IPS-18a (cell line): ENCODE results near the gene CHTF18.
"Not testable (repeated sequence)": the region's sequence is repeated elsewhere in the genome, so short reads cannot be mapped to it uniquely, and the experiment has no call there.

Experiments
- H3K27ac ChIP-seq: one replicate; pipeline ENCODE4 v1.5.1; 2013; ENCODE audit warnings: low read length
- H3K27me3 ChIP-seq: one replicate; pipeline ENCODE4 v1.6.1; 2013; ENCODE audit warnings: mild to moderate bottlenecking, low read length; ENCODE audit not compliant: control insufficient read depth, insufficient read depth
- H3K36me3 ChIP-seq: one replicate; pipeline ENCODE4 v1.6.1; 2013; ENCODE audit warnings: low read depth, low read length; ENCODE audit not compliant: control insufficient read depth
- H3K4me1 ChIP-seq: one replicate; pipeline ENCODE4 v1.6.1; 2013; ENCODE audit warnings: low read depth, low read length; ENCODE audit not compliant: control insufficient read depth
- H3K4me3 ChIP-seq: one replicate; pipeline ENCODE4 v1.5.1; 2013; ENCODE audit warnings: low read length
- H3K9ac ChIP-seq: one replicate; pipeline ENCODE4 v1.6.1; 2013; ENCODE audit warnings: mild to moderate bottlenecking, low read length, moderate library complexity
- H3K9me3 ChIP-seq: one replicate; pipeline ENCODE4 v1.6.1; 2013; ENCODE audit warnings: low read depth, low read length; ENCODE audit not compliant: control insufficient read depth

Gene CHTF18

DNA sequence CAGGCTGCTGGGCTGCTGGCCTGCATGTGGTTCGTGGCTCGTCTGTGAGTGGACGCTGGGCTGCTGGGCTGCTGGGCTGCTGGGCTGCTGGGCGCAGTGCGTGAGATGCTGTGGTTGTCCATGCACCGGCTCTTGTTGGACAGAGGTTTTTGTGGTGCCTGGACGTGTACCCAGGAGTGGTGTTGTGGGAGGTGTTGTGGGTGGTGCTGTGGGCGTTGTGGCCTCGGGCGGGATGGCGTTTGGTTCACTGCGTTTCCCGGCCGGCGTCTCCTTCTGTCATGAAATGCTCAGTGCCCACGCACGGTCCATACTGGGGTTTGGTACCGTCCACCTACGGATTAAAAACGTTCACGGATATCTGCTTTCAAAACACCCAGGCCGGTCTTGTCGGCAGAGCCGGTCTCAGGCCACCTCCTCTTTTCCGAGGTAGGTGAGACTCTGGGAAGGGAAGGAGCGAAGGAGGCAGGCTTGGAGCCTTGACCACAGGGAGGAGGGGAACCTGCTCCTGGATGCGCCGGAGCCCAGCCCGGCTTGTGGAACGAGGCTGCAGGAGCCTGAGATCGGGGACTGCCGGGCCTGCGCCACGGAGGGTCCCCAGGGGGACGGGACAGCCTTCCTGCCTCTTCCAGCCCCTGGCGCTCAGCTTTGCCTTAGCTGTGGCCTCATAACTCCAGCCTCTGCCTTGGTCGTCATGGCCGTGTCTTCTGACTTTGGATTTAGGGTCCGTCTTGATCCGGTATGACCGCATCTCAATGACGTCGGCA is 41.9 kb downstream of the CHTF18 start:
- Histone ChIP-seq H3K9me3 (no peaks in the 10 kb centered on the region), H3K36me3 (no peaks in the 10 kb centered on the region), H3K9ac (no peak overlapping the region), H3K4me1 (no peaks in the 10 kb centered on the region), H3K27ac (no peak overlapping the region), H3K27me3 (no peaks in the 10 kb centered on the region), H3K4me3 (no peak overlapping the region)

GRCh38 chr16:830871-831570 is 42.6 kb downstream of the CHTF18 start:
- peaks cover 3% of the 10 kb centered on the region for H3K9me3 ChIP-seq
- no peak overlapping the region for H3K27ac ChIP-seq
- no peak overlapping the region for H3K9ac ChIP-seq
- no peaks in the 10 kb centered on the region for H3K4me1 ChIP-seq
- no peak overlapping the region for H3K4me3 ChIP-seq
- H3K36me3 ChIP-seq, result no peaks in the 10 kb centered on the region
- no peaks in the 10 kb centered on the region for H3K27me3 ChIP-seq

GRCh38 chr16:831571-832413 is 43.4 kb downstream of the CHTF18 start:
- Histone ChIP-seq H3K27me3 (no peaks in the 10 kb centered on the region), H3K4me1 (no peaks in the 10 kb centered on the region), H3K4me3 (no peak overlapping the region), H3K27ac (no peak overlapping the region), H3K9ac (no peak overlapping the region), H3K36me3 (no peaks in the 10 kb centered on the region), H3K9me3 (peaks cover 10% of the 10 kb centered on the region)

- Histone ChIP-seq H3K27me3 (no peaks in the 10 kb centered on the region), H3K27ac (no peak overlapping the region)
Measured at GRCh38 chr16:832652-833336, 44.4 kb downstream of the CHTF18 start.

DNA sequence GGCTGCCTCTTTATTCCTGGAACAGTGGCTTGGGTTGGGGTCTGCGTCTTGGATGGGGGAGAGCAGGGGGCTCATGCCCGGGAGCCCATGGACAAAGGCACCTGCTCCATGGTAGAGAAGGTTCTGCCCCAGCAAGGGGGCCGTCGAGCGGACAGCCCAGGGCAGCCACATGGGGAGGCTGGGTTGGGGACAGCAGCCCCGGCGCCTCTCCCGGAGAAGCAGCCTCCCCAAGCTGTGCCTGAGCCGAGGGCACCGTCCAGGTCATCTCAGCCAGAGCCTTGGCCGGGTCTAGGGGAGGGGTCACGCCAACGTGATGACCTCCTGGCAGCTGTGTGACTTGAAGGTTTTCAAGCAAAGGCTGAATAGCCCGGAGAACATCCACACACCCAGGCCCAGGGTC is 45.0 kb downstream of the CHTF18 start:
- no peak overlapping the region for H3K4me3 ChIP-seq
- no peaks in the 10 kb centered on the region for H3K36me3 ChIP-seq
- H3K9me3 ChIP-seq, result peaks cover 13% of the 10 kb centered on the region
- no peak overlapping the region for H3K9ac ChIP-seq
- no peak overlapping the region for H3K27ac ChIP-seq
- H3K4me1 ChIP-seq, result no peaks in the 10 kb centered on the region
- H3K27me3 ChIP-seq, result no peaks in the 10 kb centered on the region

More at GRCh38 chr16:832652-833336, 44.4 kb downstream of the CHTF18 start:
- peaks cover 13% of the 10 kb centered on the region for H3K9me3 ChIP-seq
- H3K4me1 ChIP-seq, result no peaks in the 10 kb centered on the region
- no peaks in the 10 kb centered on the region for H3K36me3 ChIP-seq
- H3K4me3 ChIP-seq, result no peak overlapping the region
- no peak overlapping the region for H3K9ac ChIP-seq

- no peaks in the 10 kb centered on the region for H3K36me3 ChIP-seq
- no peak overlapping the region for H3K4me3 ChIP-seq
- peaks cover 13% of the 10 kb centered on the region for H3K9me3 ChIP-seq
- H3K27ac ChIP-seq, result no peak overlapping the region
- no peaks in the 10 kb centered on the region for H3K27me3 ChIP-seq
- H3K4me1 ChIP-seq, result no peaks in the 10 kb centered on the region
- no peak overlapping the region for H3K9ac ChIP-seq
Measured at GRCh38 chr16:835373-835772, 47.0 kb downstream of the CHTF18 start.

DNA sequence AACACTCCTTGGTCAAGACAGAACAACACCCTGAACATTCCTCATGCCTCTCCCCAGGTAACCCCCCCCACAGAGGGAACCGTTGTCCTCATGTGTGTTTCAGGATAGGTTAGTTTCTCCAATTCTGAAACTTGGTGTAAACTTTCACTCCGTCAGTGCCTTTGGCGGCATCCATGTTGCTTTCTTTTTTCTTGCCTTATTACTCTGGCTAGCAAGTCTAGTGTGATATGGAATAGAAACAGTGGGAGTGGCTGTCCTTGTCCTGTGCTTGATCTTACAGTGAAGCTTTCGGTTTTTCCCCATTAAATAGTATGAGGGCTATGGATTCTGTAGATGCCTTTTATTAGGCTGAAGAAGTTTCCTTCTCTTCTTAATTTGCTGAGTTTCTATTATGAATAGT is 47.8 kb downstream of the CHTF18 start:
- Histone ChIP-seq H3K27me3 (no peaks in the 10 kb centered on the region), H3K9me3 (peaks cover 13% of the 10 kb centered on the region), H3K36me3 (no peaks in the 10 kb centered on the region), H3K27ac (no peak overlapping the region), H3K4me3 (no peak overlapping the region), H3K4me1 (no peaks in the 10 kb centered on the region), H3K9ac (no peak overlapping the region)

DNA sequence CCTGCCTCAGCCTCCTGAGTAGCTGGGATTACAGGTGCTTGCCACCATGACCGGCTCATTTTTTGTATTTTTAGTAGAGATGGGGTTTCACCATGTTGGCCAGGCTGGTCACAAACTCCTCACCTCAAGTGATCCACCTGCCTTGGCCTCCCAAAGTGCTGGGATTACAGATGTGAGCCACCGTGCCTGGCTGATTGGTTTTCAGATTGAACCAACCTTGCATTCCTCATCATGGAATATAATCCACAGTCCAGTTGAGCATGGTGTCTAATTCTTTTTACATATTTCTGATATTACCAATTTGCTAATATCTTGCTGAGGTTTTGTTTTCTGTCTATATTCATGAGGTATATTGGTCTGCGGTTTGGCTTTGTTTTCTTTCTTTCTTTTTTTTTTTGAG is 48.4 kb downstream of the CHTF18 start:
- not testable (repeated sequence) for H3K4me1 ChIP-seq, H3K9ac ChIP-seq, H3K27me3 ChIP-seq, H3K4me3 ChIP-seq, H3K36me3 ChIP-seq, H3K27ac ChIP-seq
- H3K9me3 ChIP-seq, result peaks cover 13% of the 10 kb centered on the region

DNA sequence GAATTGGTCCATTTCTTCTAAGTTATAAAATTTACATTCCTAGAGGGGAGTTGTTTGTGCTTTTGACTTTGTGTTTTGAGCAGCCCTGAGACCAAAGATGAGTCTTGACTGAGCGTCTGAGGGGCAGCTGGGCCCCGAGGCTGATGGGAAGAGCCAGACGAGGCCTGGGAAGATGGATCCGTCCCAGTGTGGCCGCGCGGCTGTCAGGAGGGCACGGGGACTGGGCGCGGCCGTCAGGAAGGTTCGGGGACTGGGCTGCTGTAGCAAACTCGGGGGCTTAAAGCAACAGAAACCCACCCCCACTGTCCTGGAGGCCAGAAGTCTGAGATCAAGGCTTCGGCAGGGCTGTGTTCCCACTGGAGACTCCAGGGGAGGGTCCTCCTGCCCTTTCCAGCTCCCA is 50.3 kb downstream of the CHTF18 start:
- H3K4me3 ChIP-seq, result no peak overlapping the region
- no peaks in the 10 kb centered on the region for H3K27me3 ChIP-seq
- H3K36me3 ChIP-seq, result no peaks in the 10 kb centered on the region
- H3K27ac ChIP-seq, result no peak overlapping the region
- H3K9ac ChIP-seq, result no peak overlapping the region
- no peaks in the 10 kb centered on the region for H3K4me1 ChIP-seq
- H3K9me3 ChIP-seq, result peaks cover 13% of the 10 kb centered on the region

- H3K4me1 ChIP-seq, result no peaks in the 10 kb centered on the region
- no peak overlapping the region for H3K27ac ChIP-seq
- peaks cover 13% of the 10 kb centered on the region for H3K9me3 ChIP-seq
- H3K4me3 ChIP-seq, result no peak overlapping the region
- no peaks in the 10 kb centered on the region for H3K27me3 ChIP-seq
- no peaks in the 10 kb centered on the region for H3K36me3 ChIP-seq
- no peak overlapping the region for H3K9ac ChIP-seq
Measured at GRCh38 chr16:839643-840408, 51.4 kb downstream of the CHTF18 start.
